Dermis microvascular lymphatic vessel endothelial cell (primary cell): ENCODE measurements around the gene METTL8. TPM values are rescaled to one million over a fixed set of nuclear protein-coding genes. Genes with fewer than 3 reads are reported as not detected.
A peak's percentile ranks its signal among the peaks of the same experiment; 100 is the strongest.
"Not testable (repeated sequence)": the region's sequence is repeated elsewhere in the genome, so short reads cannot be mapped to it uniquely, and the experiment has no call there.

Source experiments
- DNase-seq, 2 donors: peaks; one replicate each; pipeline versions ENCODE4 v3.0.0 to v3.0.0-alpha.2; 2010; ENCODE audit warnings: low read depth in 2 of 2
- total RNA-seq: library from RNA; depleted of rRNA; stranded (reverse); fragments of >200 nt; gene quantifications from 2 replicates; pipeline ENCODE4 v1.2.1, GENCODE V29; 2014

METTL8 gene
- total RNA-seq, 1 donor from 2014 or later = 10.5 TPM

DNA sequence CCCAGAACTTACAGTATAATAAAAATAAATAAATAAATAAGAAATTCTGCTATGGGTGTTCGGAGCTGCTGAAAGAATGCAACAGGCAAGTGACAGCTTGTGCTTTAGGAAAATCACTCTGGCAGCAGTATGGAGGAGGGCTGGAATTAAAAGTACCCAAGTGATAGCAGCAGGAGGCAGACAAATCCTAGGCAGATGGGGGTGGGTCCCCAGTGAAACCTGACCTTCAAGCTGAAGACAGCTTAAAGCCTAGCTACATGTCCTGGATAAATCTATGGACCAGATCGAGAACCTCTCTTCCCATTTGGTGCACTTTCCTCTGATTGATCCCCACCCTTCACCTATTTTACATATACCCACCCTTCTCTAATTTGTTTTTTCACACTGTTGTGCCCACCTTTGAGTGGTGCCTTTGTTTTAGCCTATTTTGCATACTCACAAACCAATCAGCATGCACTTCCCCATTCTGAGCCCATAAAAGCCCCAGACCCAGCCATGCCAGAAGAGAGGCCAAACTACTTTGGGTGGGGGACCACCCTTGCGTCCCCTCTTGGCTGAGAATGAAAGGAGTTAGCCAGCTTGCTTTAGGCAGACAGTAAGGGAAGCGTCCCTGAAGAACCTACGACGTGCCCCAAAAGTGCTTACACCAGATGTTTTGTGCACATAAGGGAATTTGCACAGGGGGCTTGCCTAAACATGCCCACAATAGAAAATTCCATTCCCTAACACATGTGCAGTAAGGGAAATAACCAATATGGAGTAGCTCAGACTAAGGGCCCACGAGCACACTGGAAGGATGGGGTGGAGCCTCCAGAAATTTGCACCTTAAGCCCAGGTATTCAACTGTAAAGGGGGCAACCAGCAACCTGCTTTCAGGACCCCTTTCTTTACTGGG lies 3.0 kb downstream of the METTL8 start:
- DNase-seq = no peak

DNA sequence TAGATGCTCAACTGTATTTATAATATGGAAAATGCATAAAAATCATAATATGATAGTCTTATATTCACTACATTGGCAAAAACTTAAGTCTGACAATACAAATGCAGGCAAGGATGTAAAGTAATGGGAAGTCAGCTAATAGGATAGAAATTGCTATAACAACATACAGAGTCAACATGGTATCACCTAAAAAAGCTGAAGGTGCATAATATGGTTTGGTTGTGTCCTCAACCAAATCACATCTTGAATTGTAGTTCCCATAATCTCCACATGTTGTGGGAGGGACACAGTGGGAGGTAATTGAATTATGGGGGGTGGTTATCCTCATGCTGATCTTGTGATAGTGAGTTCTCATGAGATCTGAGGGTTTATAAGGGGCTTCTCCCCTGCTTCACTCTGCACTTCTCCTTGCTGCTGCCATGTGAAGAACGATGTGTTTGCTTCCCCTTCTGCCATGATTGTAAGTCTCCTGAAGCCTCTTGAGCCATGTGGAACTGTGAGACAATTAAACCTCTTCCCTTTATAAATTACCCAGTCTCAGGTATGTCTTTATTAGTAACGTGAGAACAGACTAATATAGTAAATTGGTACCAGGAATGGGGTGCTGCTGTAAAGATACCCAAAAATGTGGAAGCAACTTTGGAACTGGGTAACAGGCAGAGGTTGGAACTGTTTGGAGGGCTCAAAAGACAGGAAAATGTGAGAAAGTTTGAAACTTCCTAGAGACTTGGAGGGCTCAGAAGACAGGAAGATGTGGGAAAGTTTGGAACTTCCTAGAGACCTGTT lies 10.9 kb downstream of the METTL8 start:
- not testable (repeated sequence) for DNase-seq

DNA sequence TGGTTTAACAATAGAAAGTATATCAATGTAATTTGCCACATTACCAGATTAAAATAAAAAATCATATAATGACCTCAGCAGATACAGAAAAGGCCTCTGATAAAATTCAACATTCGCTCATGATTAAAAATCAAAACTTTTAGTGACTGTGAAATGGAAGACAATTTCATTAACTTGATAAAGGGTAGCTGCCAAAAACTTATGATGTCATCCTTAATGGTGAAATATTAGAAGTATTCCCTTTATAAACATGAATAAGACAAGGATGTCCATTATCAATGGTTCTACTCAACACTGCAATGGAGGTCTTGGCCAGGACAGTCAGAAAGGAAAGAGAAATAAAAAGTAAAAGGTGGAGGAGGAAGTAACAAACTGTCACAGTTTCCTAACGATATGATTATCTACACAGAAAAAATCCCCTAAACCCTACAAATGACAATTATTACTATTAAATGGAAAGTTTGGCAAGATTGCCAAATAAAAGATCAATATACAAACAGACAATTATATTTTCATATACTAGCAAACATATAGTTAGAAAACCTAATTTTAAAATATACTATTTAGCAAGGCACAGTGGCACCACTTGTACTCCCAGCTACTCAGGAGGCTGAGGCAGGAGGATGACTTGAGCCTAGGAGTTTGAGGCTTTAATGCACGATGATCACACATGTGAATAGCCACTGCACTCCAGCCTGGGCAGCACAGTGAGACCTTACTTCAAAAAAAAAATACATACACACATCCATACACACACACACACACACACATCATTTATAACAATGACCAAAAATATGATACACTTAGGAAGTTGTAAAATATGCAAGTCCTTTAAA lies 12.8 kb downstream of the METTL8 start:
- DNase-seq = no peak

- DNase-seq = no peak
Measured at GRCh38 chr2:171419333-171419732, 14.5 kb downstream of the METTL8 start.

DNA sequence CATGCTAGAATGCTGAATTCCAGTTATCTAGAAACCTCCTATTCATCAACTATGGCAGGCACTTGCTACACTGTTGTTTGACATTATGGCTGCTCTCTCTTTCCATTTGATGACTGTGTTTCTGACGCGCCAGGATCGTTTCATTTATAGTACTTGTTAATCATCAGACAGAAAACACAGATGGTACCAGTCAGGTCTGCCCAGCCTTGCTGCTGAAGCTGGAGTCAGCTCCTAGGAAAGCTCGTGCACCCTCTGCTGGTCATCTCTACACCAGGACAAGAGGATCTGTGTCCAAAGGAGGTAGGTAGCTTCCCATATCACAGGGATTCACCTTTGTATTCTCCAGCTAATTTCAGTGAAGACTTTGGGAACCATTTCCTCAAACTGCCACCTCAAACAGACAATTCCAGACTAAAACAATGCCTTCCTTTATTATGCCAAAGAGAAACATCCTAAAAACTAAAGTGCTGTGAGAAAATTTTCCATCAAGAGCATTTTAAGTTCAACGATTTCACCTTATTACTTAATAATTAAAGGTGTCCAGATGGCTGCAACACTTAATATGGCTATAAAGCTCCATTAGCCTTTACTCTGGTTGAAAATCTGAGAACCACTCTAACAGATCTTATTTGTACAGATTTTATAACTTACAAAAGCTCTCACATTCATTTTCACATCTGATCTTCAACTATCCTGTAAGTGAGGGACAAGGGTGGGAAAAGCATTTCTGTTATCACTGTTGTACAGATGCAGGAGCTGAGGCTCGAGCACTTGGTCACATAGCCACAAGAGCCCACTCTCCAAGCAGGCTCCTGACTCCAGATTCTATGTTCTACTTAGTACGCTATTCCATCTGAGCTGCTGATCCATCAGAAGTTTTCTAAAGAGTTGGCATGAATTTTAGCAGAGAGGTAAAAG lies 17.5 kb downstream of the METTL8 start:
- peak; percentile 95 to 97 for DNase-seq

- not testable (repeated sequence) for DNase-seq
Measured at GRCh38 chr2:171414645-171415044, 19.1 kb downstream of the METTL8 start.

GRCh38 chr2:171412571-171413175 lies 21.1 kb downstream of the METTL8 start:
- DNase-seq = no peak

DNA sequence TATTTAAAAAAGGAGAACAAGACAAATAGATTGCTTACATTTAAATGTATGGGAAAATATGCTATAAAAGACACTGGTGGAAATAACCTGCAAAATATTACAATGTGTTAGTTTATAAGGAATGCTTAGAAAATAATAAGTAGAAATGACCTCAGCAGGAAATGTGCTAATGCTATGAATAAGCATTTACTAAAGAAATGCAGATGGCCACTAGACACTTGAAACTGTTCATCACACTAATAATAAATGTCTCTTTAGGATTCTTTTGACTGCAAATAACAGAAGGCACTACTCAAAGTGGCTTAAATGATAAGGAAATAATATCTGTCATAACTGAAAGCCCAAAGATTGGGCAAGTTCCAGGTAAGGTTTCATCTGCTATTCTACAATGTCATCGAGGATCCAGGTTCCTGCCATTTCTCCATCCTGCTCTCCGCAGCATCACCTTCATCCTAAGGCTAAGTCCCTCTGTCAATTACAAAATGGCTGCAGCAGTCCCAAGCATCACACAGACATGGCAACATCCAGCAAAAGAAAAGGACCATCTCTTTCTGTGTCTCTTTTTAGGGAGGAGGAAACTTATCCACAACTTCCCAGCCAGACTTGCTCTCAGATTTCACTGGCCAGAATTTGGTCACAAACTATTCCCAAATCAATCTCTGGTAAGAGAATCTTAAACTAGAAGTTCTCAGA lies 21.9 kb downstream of the METTL8 start:
- DNase-seq = peak in 1 of 2 donors; percentile 57

- DNase-seq = no peak
Measured at GRCh38 chr2:171411214-171411613, 22.6 kb downstream of the METTL8 start.

DNA sequence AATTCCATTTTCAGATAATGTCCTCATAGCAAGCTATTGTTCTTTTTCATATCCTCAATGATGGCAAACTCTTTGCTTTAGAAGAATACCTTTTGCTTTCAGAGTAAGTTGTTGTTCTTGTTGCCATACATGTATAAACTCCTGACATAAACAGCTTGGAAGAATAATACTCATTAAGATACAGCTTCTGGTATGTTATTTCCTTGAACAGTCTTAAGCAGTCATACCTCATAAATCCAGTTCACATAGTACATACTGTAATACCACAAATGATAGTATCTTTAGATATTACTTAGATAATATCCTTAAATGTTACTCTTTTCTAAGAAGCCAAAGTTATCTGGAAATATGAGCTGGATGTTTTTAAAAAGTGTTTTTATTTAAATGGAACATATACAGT lies 23.2 kb downstream of the METTL8 start:
- peak in 1 of 2 donors; percentile 13 for DNase-seq

GRCh38 chr2:171410101-171410500 lies 23.7 kb downstream of the METTL8 start:
- no peak for DNase-seq

DNA sequence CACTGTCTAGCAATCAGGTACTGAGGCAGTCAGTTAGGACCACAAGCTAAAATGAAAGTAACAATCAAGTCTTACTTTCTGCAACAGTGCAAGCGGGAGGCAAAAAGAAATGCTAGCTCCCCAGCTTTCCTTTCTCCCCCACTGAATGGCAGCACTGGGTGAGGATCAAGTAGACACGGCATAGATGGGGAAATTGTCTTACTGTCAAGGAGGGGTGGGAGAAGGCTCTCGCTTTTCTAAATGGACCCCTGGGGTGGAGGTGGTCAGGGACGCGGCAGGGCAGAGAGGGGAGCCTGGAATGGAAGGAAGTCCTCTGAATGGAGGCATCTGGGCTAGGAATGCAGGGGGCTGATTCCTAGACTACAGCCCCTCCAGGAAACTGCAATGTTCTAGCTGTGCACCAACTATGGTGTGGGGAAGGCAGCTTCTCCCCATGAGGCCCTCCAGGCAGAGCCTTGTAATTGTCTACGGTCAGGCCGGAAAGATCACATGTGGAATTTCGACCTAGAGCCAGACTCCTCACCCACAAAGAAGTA lies 24.3 kb downstream of the METTL8 start:
- no peak for DNase-seq

- DNase-seq = no peak
Measured at GRCh38 chr2:171407676-171408044, 26.1 kb downstream of the METTL8 start.

- DNase-seq = no peak
Measured at GRCh38 chr2:171407030-171407675, 26.6 kb downstream of the METTL8 start.

DNA sequence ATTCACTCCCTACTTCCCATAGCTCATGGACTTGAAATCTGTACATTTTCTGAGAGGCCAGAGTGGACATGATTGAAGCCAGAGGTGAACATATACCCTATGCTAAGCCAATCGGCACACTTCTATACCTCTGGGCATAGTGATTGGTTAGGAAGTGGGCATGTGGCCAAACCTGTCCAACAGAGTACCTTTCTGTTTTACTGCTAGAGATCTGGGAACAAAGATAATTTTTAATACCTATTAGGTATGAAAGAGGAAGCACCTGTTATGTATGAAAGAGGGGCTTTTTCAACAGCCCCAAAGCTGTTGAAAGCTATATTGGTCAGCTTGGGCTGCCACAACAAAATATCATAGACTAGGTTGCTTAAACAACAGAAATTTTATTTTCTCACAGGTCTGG lies 27.7 kb downstream of the METTL8 start:
- DNase-seq = peak in 1 of 2 donors; percentile 29

- no peak for DNase-seq
Measured at GRCh38 chr2:171405546-171405945, 28.2 kb downstream of the METTL8 start.

GRCh38 chr2:171404719-171405118 lies 29.1 kb downstream of the METTL8 start:
- DNase-seq = no peak

DNA sequence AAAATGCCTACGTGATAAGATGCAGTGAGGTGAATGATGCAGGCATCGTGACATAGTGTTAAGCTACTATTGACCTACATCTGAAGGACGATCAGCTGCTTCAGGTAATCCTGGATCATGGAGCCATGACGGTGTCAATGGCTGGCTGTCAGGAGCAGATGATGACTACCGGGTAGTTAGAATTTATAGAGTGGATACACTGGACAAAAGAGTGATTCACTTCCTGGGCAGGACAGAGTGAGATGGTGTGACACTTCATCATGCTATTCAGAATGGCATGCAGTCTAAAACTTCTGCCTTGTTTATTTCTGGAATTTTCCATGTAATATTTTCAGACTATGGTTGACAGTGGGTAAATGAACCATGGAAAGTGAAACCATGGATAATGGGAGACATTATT lies 29.5 kb downstream of the METTL8 start:
- DNase-seq = peak; percentile 90 to 94
